Measurements from ENCODE around the gene SMAD3. TPM values are rescaled to one million over a fixed set of nuclear protein-coding genes. Genes with fewer than 3 reads are reported as not detected.
A peak's percentile ranks its signal among the peaks of the same experiment; 100 is the strongest.

SMAD3 gene
- total RNA-seq, 2 experiments from 2014 or later = 41.2 to 77.8 TPM

DNA sequence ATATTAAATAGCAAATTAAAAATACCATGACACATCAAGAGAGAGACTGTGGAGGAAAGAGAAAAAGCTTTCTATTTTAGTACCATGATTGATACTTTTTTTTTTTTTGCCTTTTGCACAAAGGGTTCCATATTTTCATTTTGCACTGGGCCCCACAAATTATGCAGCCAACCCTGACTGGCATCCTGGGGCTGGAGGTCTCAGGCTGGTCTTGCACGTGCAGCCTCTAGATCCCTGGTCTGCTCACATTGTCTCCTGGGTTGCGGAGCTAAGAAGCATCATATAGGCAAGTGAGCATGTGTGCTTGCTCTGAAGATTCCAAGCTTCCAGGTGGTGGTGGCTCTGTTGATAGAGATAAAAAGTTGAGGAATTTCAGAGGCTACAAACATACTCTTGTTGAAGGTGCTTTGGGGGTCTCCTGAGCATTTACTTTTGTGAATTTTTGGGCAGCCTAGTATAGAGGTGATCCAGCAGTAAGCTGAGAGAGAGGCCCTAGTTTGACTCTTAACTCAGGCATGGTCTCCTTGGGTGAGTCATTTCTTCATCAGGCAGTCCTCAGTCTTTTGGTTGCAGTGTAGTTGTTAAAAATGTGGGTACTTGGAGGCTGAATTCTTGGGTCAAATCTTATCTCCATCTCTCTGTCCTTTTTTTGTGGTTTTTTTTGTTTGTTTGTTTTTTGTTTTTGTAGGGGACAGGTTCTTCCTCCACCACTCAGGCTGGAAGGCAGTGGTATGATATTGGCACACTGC lies 31.3 kb downstream of the SMAD3 start:
- H3K4me2 ChIP-seq (ENCODE audit: low read length) = peak overlapping the region; percentile 63
- intact Hi-C loops (cut with micrococcal nuclease; ENCODE audit: unreplicated experiment) = loop anchor here (1.0 kb wide), 1 partner anchor 15 kb away; no protein-coding TSS in a partner anchor
- peak overlapping the region; percentile 18 for H3K4me3 ChIP-seq (ENCODE audit: low read depth, low read length, poor library complexity, severe bottlenecking)
- peaks cover 91% of the 10 kb centered on the region for H3K79me2 ChIP-seq (ENCODE audit: insufficient read depth, low read depth, low read length)
- H3K9me2 ChIP-seq (ENCODE audit: insufficient read depth, low read length) = no peaks in the 10 kb centered on the region
- peaks cover 100% of the 10 kb centered on the region for H3K4me1 ChIP-seq (ENCODE audit: insufficient read depth, low read length, poor library complexity, severe bottlenecking)
- BruUV-seq (replicated peaks) = no TSS peak
- peak; percentile 61 for DNase-seq (ENCODE audit: low spot score)
- peaks cover 43% of the 10 kb centered on the region for H3K36me3 ChIP-seq (ENCODE audit: insufficient read depth, low read length)
- H3K9me3 ChIP-seq (ENCODE audit: low read length) = no peaks in the 10 kb centered on the region
- TF ChIP-seq, protein P1, sequence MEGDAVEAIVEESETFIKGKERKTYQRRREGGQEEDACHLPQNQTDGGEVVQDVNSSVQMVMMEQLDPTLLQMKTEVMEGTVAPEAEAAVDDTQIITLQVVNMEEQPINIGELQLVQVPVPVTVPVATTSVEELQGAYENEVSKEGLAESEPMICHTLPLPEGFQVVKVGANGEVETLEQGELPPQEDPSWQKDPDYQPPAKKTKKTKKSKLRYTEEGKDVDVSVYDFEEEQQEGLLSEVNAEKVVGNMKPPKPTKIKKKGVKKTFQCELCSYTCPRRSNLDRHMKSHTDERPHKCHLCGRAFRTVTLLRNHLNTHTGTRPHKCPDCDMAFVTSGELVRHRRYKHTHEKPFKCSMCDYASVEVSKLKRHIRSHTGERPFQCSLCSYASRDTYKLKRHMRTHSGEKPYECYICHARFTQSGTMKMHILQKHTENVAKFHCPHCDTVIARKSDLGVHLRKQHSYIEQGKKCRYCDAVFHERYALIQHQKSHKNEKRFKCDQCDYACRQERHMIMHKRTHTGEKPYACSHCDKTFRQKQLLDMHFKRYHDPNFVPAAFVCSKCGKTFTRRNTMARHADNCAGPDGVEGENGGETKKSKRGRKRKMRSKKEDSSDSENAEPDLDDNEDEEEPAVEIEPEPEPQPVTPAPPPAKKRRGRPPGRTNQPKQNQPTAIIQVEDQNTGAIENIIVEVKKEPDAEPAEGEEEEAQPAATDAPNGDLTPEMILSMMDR (conservative IDR thresholded peaks at IDR 0.05; ENCODE audit: low read length) = no peak
- no peak for TF ChIP-seq EZH2phosphoT487 (IDR thresholded peaks at IDR 0.05; ENCODE audit: borderline replicate concordance, low read depth, low read length)
- no peak overlapping the region for H2AFZ ChIP-seq (ENCODE audit: low read length)
- ChIA-PET POLR2A (interaction anchor here (0.5 to 8.5 kb wide), 3 partner anchors 15 to 848 kb away, joined by 3 to 80 read pairs (median 3); no protein-coding TSS in a partner anchor), CTCF (ENCODE audit: unreplicated experiment) (no interaction called here)
- no peaks in the 10 kb centered on the region for H4K20me1 ChIP-seq (ENCODE audit: insufficient read depth, low read length)
- peak overlapping the region; percentile 98 for H3K27ac ChIP-seq (ENCODE audit: low read depth, low read length, poor library complexity, severe bottlenecking)

DNA sequence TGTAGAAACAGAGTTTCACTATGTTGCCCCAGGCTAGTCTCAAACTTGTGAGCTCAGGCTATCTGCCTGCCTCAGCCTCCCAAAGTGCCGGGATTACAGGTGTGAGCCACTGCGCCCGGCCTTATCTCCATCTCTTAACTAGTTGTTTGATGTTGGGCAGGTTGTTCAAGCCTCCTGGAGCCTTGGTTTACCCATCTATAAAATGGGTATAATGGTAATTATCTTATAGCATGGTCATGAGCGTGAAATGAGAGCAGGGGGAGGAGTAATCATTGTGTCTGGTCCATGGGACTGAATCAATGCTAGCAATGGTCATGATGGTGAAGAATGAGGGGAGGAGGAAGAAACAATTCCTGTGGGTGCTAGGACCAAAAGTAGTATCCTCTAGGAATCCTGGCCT lies 32.0 kb downstream of the SMAD3 start:
- Histone ChIP-seq H3K4me2 (ENCODE audit: low read length) (peak overlapping the region; percentile 63), H2AFZ (ENCODE audit: low read length) (no peak overlapping the region), H3K9me2 (ENCODE audit: insufficient read depth, low read length) (no peaks in the 10 kb centered on the region), H4K20me1 (ENCODE audit: insufficient read depth, low read length) (no peaks in the 10 kb centered on the region), H3K4me3 (ENCODE audit: low read depth, low read length, poor library complexity, severe bottlenecking) (no peak overlapping the region), H3K9me3 (ENCODE audit: low read length) (no peaks in the 10 kb centered on the region), H3K36me3 (ENCODE audit: insufficient read depth, low read length) (peaks cover 45% of the 10 kb centered on the region), H3K79me2 (ENCODE audit: insufficient read depth, low read depth, low read length) (peaks cover 91% of the 10 kb centered on the region), H3K4me1 (ENCODE audit: insufficient read depth, low read length, poor library complexity, severe bottlenecking) (peaks cover 100% of the 10 kb centered on the region), H3K27ac (ENCODE audit: low read depth, low read length, poor library complexity, severe bottlenecking) (peak overlapping the region; percentile 98)
- CTCF ChIA-PET (ENCODE audit: unreplicated experiment) = no interaction called here
- POLR2A ChIA-PET = interaction anchor here (8.5 kb wide), 1 partner anchor 15 kb away, joined by 80 read pairs; no protein-coding TSS in a partner anchor
- no peak for TF ChIP-seq EZH2phosphoT487 (IDR thresholded peaks at IDR 0.05; ENCODE audit: borderline replicate concordance, low read depth, low read length)
- TF ChIP-seq, protein P1 (conservative IDR thresholded peaks at IDR 0.05; ENCODE audit: low read length) = no peak
- no TSS peak for BruUV-seq (replicated peaks)
- intact Hi-C loops (cut with micrococcal nuclease; ENCODE audit: unreplicated experiment) = loop anchor here (1.0 kb wide), 1 partner anchor 16 kb away; no protein-coding TSS in a partner anchor
- no peak for DNase-seq (ENCODE audit: low spot score)
